ENCODE measurements around the gene PRIMA1.
A peak's percentile ranks its signal among the peaks of the same experiment; 100 is the strongest.

Gene PRIMA1

DNA sequence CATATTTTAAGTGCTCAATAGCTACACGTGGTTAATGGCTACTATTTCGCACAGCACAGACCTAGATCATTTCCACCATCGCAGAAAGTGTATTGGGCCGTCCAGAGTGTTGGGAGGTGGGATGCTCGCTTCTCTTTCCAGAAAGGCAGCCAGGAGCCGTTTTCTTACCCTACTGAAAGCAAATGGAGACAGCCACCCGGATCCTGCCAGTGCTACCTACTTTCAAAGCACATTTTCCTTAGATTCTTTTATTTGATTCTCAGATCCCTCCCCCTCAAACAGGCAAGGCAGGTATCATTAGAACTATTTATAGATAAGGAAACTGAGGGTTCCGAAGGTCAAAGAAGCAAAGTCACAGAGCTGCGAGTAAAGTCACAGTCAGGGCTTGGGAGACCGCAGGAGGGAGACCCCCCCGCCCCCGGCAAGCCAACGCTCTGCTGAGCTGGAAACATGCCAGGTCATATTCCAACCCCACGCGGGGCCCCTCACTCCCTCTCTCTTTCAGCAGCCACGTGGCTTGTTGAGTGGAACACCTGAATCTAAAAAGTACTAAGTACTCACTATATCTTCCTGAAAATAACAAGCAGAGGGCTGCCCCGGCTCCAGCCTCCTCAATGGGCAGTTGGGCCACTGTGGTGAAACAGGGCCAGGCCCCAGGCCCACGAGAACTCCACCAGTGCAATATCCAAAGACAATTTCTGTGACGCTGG, 36.2 kb downstream of the PRIMA1 start:
- DNase-seq = no peak

DNA sequence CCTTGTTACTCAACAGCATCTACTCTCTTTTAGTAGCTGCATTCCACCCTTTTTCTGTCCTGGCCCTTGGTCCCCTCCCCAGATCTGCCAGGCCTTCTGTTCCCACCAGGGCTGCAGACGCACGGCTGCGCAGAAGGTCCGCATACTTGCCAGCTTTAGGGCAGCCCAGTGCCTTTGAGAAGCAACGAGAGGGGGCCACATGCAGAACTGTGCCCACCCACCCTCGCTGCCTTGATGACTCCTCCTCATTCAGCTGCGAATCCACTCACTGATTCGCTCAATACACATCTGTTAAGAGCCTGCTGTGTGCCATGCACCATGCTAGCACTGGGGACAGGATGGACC, 39.2 kb downstream of the PRIMA1 start:
- DNase-seq = no peak

DNA sequence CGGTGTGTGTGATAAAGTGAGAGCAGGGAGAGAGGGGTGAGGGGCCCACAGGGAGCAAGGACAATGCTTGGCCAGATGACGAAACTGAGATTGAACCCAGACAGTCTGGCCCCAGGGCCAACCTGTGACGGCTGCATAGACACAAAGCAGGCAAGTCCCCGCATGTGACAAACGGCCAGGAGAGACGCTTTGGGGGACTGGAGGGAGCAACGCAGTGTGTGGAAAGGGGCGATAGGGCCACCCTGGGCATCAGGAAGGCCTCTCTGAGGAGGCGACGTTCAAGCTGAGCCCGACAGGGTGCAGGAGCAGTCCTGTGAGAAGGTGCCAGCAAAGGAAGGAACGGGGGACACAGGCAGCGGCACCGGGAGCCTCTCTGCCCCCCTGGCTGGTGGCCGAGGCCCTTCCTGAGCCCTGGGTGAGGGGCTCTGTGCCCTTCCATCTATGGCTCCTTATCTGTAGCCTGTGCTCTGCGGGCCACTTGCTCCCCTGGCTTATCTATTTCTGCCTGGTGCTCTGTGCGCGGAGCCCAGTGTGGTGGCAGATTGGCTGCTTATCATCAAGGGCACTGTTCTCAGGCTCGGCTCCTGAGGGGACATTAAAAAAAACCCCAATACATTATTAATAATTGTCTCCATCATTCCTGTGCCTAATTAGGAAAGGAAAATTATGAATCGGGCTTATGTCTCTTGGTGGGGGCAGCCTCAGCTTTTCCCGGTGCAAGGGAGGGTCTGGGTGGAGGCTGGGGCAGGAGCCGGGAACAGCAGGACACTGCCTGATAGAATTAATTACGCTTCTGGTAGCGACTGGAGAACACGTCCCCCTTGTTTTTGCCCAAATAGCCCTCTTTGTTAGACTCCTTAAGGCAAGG, 39.8 kb downstream of the PRIMA1 start:
- peak; percentile 44 for DNase-seq

DNA sequence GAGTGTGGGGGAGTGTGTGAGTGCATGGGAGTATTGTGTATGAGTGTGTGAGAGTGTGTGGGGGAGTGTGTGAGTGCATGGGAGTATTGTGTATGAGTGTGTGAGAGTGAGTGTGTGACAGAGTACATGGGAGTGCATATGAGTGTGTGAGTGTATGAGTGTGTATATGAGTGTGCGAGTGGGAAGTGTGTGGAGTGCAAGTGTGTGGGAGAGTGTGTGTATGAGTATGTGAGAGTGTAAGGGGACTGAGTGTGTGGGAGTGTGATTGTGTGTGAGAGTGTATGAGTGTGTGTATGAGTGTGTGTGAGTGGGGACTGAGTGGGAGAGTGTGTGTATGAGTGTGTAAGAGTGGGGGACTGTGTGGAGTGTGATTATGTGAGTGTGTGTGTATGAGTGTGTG, 40.7 kb downstream of the PRIMA1 start:
- DNase-seq = no peak

DNA sequence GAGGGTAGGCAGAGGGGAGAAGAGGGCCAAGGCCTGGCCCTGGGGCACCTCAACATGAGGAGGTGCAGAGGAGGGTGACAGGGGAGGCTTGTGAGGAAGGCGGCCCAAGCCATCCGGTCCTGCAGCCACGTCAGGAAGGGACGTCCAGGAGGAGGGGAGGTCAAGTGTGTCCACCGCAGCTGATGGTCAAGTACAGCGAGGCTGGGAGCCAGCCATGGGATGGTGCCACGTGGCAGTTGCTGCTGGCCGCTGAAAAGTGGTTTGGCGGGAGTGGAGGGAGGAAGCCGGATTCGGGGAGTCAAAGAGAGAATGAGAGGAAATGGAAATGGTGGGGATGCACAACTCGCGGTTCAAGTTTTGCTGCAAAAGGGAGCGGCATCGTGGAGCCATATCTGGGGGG, 41.2 kb downstream of the PRIMA1 start:
- no peak for DNase-seq

DNA sequence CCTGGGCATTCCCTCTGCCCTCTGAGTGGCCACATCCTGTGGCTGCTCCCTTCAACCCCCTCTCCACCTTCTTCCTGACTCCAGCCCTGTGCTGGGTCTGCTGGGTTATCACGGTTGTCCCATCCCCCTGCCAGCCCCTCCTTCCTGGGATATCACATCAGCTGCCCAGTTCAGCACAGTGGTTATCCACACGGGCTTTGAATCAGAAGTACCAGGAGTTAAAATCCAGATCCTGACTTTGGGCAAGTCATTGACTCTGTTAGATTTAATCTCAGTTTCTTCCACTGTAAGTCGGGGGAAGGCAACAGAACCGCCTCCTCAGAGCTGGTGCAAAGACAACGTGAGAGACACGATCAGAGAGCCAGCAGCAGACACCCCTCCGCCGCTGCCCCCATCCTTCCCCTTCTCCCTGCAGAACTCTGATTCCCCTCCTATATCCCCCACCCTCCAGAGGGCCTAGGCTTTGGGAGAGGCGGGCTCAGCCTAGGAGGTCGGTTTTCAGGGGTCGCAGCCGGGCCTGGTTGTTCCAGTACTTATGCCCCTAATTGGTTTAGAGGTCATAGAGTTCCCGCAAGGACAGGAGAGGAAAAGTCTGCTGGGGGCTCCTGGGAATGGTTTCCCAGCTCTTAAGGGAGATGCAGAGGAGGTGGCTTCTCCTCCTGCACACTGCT, 42.5 kb downstream of the PRIMA1 start:
- no peak for DNase-seq

DNA sequence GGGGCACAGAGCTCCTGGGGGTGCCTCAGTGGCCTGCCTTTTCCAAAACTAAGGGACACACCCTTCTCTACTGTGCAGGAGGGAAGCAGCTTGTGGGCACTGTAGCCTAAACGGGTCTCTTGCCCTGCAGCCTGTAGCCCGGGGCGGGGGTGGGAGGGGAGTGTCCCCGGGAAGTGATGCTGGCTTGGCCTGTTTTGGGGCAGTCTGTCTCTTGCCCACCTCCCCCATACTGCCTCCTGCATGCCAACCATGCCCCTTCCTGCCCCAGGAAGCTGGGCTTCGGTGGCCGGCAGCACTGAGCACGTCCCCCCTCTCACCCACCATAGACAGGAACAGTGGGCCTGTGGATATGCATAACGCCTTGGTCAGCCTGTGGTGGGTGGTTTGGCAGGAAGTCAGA, 43.4 kb downstream of the PRIMA1 start:
- DNase-seq = no peak

DNA sequence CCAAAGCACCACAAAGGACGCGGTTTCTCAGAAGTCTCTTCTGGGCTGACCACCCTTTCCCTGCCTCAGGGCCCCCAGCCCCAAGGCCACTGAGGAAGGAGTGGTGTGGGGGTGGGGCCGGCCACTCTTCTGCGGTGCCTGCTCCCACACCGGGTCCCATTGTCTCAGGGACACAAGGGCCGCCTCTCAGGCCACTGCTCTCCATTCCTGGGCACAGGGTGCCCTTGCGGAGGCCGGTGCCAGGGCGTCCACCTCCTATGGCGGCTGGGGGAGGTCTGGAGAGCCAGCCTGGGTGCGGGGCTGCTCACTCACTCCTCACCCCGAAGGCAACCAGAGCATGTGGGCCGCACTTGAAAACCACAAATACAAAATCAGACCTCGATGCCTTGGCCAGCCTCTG, 44.1 kb downstream of the PRIMA1 start:
- no peak for DNase-seq

DNA sequence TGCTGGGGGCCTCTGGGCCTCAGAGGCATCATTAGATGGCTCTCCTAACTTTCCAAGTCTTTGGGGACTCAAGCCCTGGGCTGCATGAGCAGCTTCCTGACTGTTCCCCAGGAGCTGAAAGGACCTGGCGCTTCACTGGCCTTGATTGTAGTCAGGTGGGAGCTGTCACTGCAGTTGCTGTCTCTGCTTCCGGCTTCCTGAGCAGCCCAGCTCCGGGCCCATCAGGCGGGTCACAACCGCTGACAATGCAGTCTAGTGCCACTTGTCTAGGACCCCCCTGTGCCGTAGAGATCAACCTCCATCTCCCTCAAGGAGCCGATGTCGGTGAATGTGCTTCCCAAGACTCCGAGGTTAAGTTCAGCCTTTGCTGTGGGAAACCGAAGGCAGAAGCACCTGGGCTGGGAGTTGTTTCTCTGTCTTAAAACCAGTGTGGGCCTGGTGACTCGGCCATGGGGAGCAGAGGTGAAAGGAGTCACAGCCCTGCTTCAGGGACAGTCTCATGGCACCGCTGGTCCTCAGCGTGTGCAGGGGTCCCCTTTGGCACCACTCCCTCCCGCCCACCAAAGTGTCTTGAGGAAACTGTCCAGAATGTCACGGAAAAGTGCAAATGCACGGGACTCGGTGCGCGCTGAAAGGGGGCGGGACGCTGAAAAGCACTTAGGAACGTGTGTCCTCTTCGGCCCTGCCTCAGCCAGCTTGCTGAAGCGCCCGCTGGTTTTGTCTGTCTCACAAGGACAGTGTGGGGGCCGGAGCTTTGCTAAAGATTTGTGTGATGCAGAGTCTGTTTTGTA, 44.8 kb downstream of the PRIMA1 start:
- DNase-seq = no peak

DNA sequence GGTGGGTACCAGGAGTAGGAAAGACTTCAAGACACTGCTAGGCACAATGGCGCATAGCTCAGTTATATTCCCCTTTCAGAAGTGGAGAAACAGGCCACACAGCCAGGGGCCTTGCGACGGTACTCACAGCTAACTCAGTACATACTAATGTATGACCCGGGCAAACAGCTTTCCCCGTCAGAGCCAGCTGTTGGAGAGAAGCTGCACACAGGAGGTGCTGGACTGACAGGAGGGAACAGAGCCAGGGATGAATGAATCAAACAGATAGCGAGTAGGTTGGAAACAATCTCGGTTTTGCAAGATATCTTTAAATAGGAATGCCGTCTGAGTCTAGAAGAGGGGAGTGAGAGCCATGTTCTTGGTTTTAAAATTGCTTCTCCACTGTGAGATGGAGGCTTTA, 45.5 kb downstream of the PRIMA1 start:
- no peak for DNase-seq

DNA sequence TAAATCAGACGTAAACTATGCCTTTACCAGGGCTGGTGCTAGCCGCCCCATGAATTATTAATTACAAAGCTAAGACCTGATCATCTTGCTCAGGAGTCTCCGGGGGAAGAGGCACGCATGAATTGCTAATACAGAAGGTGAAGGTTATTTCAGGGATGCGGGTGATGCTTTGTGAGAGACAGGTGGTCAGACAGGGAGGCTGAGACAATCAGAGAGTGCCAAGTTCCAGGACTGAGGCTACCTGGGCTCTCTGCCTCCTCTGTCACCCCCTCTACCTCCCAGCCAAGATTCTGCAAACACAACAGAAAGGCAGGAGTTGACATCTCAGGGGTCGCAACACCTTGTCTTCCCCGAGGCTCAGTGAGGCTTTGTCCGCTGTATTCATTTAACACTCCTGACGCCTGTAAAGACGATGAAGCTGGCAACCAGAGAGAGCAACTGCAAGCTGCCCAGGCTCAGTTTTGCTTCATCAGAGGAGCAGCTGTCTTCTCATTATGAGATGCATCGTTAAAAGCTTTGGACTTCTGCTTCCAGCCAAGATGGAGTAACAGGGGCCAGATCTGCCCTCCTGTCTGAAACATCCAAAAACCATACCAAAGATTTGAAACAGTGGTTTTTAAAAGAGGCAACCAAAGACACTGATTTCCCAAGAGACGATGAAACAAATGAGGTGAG, 46.6 kb downstream of the PRIMA1 start:
- DNase-seq = no peak

DNA sequence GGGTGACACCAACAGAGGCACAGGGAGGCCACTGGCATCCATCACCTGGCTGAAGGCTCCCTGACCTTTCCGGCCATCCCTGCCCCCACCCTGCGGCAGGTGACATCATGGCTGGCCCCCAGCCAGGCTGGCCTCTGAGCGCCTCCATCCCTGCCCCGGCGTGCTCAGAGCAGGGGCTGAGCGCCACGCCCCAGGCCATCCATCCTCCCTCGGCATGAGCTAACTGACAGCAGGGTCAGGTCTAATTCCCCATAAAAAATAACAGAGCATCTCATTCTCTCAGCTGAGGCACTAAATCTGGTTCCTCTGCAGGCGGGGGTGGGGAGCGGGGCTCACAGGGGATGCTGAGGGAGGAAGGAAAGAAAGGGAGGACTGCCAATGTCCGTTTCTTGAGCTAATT, 50.7 kb downstream of the PRIMA1 start:
- no peak for DNase-seq

DNA sequence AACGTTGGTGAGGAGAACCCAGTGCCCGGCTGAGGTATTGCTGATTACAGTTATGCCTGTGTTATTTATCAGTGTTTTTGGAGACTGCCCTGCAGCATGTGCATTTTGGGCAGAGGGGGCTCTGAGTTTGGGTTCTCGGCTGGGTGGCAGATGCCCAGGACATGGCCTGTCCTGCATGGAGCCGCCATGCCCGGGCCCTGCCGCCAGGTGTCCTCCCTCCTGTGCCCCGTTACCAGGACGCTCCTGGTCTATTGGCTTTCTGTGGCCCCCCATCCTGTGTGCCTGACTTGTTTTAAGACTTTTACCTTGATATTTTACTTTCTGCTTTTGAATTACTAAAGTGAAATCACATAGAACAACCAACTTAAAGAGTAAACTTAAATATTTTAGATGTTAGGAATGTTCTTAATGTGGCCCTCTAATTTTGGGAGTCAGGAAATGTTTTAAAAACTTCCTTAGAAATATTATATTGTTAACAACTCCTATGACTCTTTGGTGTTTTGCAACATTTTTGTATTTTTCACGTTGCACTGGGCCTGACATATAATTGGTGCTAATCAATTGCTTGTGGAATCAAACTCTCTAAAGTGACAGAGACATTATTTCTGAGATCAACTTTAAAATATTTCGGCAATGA, 51.8 kb downstream of the PRIMA1 start:
- DNase-seq = no peak

DNA sequence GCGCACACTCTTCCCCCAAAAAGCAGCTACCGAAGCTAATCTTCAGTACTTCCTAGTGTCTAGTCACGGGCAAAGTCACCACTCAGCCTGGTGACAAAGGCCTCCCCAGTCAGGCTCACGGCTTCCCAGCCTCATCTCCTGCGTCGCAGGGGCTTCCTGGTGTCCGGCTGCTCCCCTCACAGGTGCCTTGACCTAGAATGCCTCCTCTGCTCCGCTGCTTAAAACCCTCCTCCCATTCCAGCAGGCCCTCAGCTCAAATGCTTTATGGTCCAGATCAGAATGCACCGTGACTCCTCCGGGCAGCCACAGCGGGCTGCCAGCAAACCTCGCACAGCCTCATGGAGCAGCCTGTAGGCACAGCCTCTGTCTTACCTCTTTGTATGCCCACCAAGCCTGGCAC, 53.1 kb downstream of the PRIMA1 start:
- DNase-seq = no peak

DNA sequence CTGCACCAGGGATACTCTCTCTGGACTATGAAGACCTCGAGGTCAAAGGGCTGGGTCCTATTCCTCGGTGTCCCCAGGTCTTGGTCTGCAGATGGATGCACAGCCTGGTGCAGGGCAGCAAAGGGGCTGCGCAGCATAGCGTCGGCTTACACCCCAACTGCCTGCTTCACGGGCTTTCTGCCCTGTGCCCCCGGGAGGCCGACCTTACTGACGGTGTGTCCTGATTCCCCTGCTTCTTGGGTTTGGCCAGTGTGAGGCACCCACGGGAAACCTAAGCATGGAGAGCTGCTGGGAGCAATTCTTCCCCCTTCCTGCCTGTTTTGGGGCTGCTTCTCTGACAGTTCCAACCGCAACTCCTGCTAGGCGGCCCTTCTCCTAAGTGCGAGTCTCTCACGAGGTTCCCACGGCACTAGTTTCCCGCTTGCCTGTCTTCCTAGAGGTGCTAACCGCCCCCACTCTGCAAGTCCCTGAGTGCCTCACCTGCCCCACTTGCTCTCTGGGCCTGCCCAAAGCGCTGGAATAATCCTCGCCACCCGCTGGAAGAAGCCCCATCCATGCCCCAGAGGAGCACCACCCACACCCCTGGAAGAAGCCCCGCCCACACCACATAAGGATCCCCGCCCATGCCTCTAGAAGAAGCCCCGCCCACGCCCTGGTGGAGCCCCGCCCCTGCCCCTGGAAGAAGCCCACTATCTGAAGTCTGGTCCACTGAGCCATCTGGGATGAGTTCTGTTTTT, 54.0 kb downstream of the PRIMA1 start:
- no peak for DNase-seq

DNA sequence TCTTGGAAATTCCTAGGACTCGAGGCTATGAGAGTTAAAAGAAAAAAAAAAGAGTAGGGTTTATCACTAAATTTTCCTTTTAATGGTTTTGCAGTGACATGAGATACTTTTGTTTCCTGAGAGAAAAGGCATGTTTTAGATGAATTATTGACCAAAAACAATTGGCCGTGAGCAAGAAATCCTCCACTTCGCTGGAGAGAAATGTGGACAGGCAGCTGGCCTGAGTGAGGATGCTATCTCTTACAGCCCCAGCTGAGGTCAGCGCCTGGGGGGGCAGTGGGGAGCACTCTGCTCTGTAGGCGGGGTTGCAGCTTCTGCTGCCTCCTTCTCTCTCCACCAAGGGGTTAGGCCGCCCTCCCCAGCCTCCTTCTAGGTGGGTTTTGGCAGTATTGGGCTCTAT, 54.7 kb downstream of the PRIMA1 start:
- DNase-seq = no peak

DNA sequence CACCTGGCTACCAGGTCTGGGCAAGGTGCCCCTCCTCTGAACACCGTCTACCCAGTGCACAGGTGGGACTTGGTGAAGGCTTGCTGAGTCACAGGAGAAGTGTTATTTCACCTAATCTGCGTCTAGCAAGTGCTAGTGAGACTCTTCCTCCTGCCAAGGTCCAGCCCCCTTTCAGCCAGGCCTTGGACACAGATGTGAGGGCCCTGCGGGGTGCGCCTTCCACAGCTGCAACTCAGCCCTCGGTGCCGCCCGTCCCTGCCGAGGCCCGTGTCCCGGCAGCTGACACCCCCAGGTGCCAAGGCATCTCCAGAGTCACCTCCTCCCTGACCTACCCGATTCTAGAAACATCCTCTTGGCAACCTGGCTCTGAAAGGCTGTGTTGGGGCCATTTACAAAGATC, 55.1 kb downstream of the PRIMA1 start:
- DNase-seq = no peak

DNA sequence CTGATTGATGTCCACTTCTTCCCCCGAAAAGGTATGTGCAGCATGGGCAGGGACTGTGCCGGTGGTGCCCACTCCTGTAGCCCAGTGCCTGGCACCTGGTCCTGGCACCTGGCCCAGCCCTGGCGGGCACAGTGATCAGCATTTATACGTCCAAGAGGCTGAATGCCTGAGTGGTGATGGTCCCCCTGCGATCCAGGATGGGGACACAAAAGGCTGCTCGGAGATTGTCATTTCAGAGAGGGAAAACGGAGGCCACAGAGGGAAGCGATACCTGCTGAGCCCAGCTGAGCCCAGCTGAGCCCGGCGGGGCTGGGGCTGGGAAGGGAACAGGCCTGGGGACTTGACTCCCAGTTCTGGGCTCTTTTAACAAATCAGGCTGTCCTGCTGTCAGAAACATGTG, 55.8 kb downstream of the PRIMA1 start:
- DNase-seq = no peak

DNA sequence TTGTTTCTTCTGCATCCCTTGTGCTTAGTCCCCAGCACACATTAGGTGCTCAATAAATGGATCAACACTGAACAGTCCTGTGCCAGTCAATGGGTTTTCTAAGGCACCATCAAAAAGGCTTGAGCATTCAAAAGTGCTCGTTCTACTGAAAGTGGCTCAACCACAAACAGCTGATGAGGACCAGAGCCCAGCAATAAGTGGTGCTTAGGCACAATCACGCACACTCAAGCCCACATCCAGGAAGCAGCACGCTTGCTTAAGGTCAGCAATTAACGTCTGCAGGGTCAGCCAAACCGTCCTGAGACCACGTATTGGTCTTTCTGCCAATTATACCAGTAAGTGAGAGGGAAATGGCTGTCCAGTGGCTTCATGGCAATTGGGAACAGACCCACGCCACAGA, 56.5 kb downstream of the PRIMA1 start:
- DNase-seq = no peak

DNA sequence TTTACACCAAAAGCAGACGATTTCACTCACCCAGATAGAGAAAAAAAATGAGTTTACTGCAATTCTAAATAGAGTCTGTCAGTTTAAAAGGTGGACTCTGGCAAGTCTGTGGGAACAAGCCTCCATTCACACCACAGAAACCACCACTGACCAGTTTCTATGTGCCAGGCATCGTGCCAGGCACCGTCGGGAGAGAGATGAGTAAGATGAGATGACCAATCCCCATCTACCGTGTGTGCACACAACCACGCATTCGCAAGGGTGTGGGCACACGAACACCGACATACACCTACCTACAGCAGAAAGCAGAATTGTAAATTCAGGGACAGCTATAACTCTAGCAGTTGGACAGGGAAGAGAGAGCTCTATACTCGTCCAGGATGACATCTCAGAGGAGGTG, 58.3 kb downstream of the PRIMA1 start:
- no peak for DNase-seq

DNA sequence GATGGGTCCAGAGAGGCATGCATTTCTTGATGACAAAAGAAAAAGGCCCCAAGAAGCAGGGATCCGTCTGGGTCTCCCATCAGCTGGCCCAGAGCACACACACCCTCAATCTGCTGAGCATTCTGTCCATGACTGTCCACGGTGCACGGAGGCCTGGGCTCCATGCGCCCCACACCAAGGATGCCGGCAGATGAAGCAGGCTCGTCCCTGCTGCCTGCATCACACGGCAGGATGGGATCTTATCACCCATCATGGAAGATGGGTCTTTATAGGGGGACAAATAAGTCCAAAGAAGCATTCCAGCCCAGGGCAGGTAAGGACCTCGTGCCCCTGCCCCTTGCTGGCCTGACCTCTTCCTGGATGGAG, 59.7 kb downstream of the PRIMA1 start:
- DNase-seq = no peak

Data from OCI-M1 (cell line).